ENCODE measurements around the gene PTPN4. TPM values are rescaled to one million over a fixed set of nuclear protein-coding genes. Genes with fewer than 3 reads are reported as not detected.
A peak's percentile ranks its signal among the peaks of the same experiment; 100 is the strongest.

Gene PTPN4
- polyA plus RNA-seq, 3 donors: 5.5 to 6.7 (median 5.7) TPM

DNA sequence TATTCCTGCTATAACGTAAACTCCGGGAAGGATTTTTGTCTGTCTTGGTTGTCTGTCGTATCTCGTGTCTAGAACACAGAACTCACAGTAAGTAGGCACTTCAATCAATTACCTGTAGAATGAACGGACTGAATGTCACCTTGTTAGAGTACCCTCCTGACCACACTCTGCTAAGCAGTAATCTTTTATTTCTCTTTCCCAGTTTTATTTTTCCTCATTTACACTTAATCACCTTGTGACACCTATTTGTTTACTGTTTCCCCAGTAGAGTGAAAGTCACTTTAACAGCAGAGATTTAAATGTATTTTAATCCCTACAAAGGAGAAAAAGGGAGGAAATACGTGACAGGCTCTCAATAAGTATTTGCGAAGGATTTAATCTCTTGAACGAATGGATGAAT lies 252.6 kb downstream of the PTPN4 start:
- H3K4me3 Mint-ChIP-seq: peak overlapping the region; percentile 76 to 87
- Histone ChIP-seq H3K36me3 (replicated peaks in 1 of 2; ENCODE audit: control insufficient read depth in 1 of 2, insufficient read depth in 2 of 2, low read length in 2 of 2) (no peaks in the 10 kb centered on the region), H3K4me2 (replicated peaks; ENCODE audit: extremely low read depth, low read length, poor library complexity, severe bottlenecking) (peak overlapping the region; percentile 94), H3K4me3 (replicated peaks in 1 of 3; ENCODE audit: low read depth in 2 of 3, low read length in 3 of 3) (peak overlapping the region; percentile 62 to 88 (median 79)), H2AFZ (ENCODE audit: insufficient read depth, low read depth, low read length, poor library complexity, severe bottlenecking) (peak overlapping the region; percentile 98), H3K27me3 (ENCODE audit: control insufficient read depth in 2 of 2, insufficient read depth in 2 of 2, low read length in 2 of 2) (peaks cover 14 to 30% of the 10 kb centered on the region in 2 donors), H3K4me1 (ENCODE audit: control insufficient read depth in 1 of 2, insufficient read depth in 2 of 2, low read length in 2 of 2) (peaks cover 11 to 15% of the 10 kb centered on the region in 2 donors), H3K79me2 (ENCODE audit: insufficient read depth, low read length) (no peaks in the 10 kb centered on the region), H3K27ac (ENCODE audit: low read depth in 1 of 2, low read length in 2 of 2) (no peak overlapping the region), H4K20me1 (ENCODE audit: insufficient read depth, low read length) (no peaks in the 10 kb centered on the region), H3K9me3 (replicated peaks in 1 of 2; ENCODE audit: control insufficient read depth in 1 of 2, insufficient read depth in 1 of 2, low read length in 2 of 2) (no peaks in the 10 kb centered on the region), H3K9ac (ENCODE audit: insufficient read depth, low read length, poor library complexity, severe bottlenecking) (peak overlapping the region; percentile 74)
- H3K9me3 Mint-ChIP-seq: peaks cover 0 to 5% (median under 1%) of the 10 kb centered on the region in 7 donors
- peaks cover 30 to 46% (median 36%) of the 10 kb centered on the region in 3 donors for H3K27me3 Mint-ChIP-seq (ENCODE audit: low read depth in 3 of 3)
- TF ChIP-seq CTCF (IDR thresholded peaks at IDR 0.05): no peak
- H3K27ac Mint-ChIP-seq: peak overlapping the region in 1 of 7 donors; percentile 69
- WGBS (ENCODE audit: insufficient coverage): 5% methylated on average over 4 of the region's 8 CpGs
- peaks cover 0 to 5% of the 10 kb centered on the region in 2 donors for H3K36me3 Mint-ChIP-seq
- intact Hi-C loops (cut with micrococcal nuclease): no loop called here
- H3K4me1 Mint-ChIP-seq: peaks cover 10% of the 10 kb centered on the region
- DNase-seq: no peak

GRCh38 chr2:120012771-120013596 lies 253.3 kb downstream of the PTPN4 start, which contains the start of gene EPB41L5:
EPB41L5 (plus strand) TSS chr2:120013077; CDS start chr2:120019085, 6,008 bp downstream.
- Histone ChIP-seq H3K27me3 (ENCODE audit: control insufficient read depth in 2 of 2, insufficient read depth in 2 of 2, low read length in 2 of 2) (peaks cover 14 to 30% of the 10 kb centered on the region in 2 donors), H3K9ac (ENCODE audit: insufficient read depth, low read length, poor library complexity, severe bottlenecking) (peak within 1 kb of the TSS; percentile 74), H3K9me3 (replicated peaks in 1 of 2; ENCODE audit: control insufficient read depth in 1 of 2, insufficient read depth in 1 of 2, low read length in 2 of 2) (no peaks in the 10 kb centered on the region), H4K20me1 (ENCODE audit: insufficient read depth, low read length) (no peaks in the 10 kb centered on the region), H3K4me1 (ENCODE audit: control insufficient read depth in 1 of 2, insufficient read depth in 2 of 2, low read length in 2 of 2) (peaks cover 11 to 15% of the 10 kb centered on the region in 2 donors), H2AFZ (ENCODE audit: insufficient read depth, low read depth, low read length, poor library complexity, severe bottlenecking) (peak within 1 kb of the TSS; percentile 98), H3K79me2 (ENCODE audit: insufficient read depth, low read length) (no peaks in the 10 kb centered on the region), H3K36me3 (replicated peaks in 1 of 2; ENCODE audit: control insufficient read depth in 1 of 2, insufficient read depth in 2 of 2, low read length in 2 of 2) (no peaks in the 10 kb centered on the region), H3K27ac (ENCODE audit: low read depth in 1 of 2, low read length in 2 of 2) (no peak within 1 kb of the TSS), H3K4me3 (replicated peaks in 1 of 3; ENCODE audit: low read depth in 2 of 3, low read length in 3 of 3) (peak within 1 kb of the TSS; percentile 62 to 88 (median 79)), H3K4me2 (replicated peaks; ENCODE audit: extremely low read depth, low read length, poor library complexity, severe bottlenecking) (peak within 1 kb of the TSS; percentile 94)
- TF ChIP-seq CTCF (IDR thresholded peaks at IDR 0.05): no peak
- WGBS (ENCODE audit: insufficient coverage): under 1% methylated on average over 101 of the region's 104 CpGs
- Mint-ChIP-seq H3K36me3 (peaks cover 0 to 5% of the 10 kb centered on the region in 2 donors), H3K9me3 (peaks cover 0 to 2% (median 0%) of the 10 kb centered on the region in 7 donors), H3K4me1 (peaks cover 10% of the 10 kb centered on the region), H3K27me3 (ENCODE audit: low read depth in 3 of 3) (peaks cover 30 to 49% (median 33%) of the 10 kb centered on the region in 3 donors), H3K27ac (peak within 1 kb of the TSS in 1 of 7 donors; percentile 69), H3K4me3 (peak within 1 kb of the TSS; percentile 77 to 87)
- intact Hi-C loops (cut with micrococcal nuclease): no loop called here
- DNase-seq: peak; percentile 42 to 58 (median 54)

All from CD14-positive monocyte (primary cell).